Neural cell (in vitro differentiated cells): ENCODE results near the gene ACVR1B. TPM values are rescaled to one million over a fixed set of nuclear protein-coding genes. Genes with fewer than 3 reads are reported as not detected.

Experiments used
- H2AFZ ChIP-seq: fragments of 200-600, 300-800 bp; sonication (generic), shearing (Covaris generic); 2 replicates; pipeline ENCODE4 v1.6.0; 2014; ENCODE audit warnings: low read depth, mild to moderate bottlenecking, antibody characterized with exemption, low read length, moderate library complexity
- H3F3A ChIP-seq: fragments of 200-600 bp; shearing (Covaris generic); 2 replicates; pipeline ENCODE4 v1.6.1; 2016; ENCODE audit warnings: mild to moderate bottlenecking, moderate library complexity, mixed read lengths, antibody characterized with exemption, low read length; ENCODE audit not compliant: insufficient read depth, poor library complexity, severe bottlenecking
- H3K27ac ChIP-seq: fragments of 200-600, 300-800 bp; sonication (generic), shearing (Covaris generic); 2 replicates; pipeline ENCODE4 v1.5.1; 2014; ENCODE audit warnings: mild to moderate bottlenecking, low read length, moderate library complexity
- H3K27me3 ChIP-seq: fragments of 300-800, 200-600 bp; sonication (generic), shearing (Covaris generic); 2 replicates; pipeline ENCODE4 v1.6.0; 2014; ENCODE audit warnings: mild to moderate bottlenecking, low read depth, low read length, moderate library complexity; ENCODE audit not compliant: insufficient read depth
- H3K36me3 ChIP-seq: fragments of 300-800, 200-600 bp; sonication (generic), shearing (Covaris generic); 2 replicates; pipeline ENCODE4 v1.5.1; 2014; ENCODE audit warnings: mild to moderate bottlenecking, antibody characterized with exemption, low read length, moderate library complexity; ENCODE audit not compliant: insufficient read depth
- H3K4me2 ChIP-seq: fragments of 300-800, 200-600 bp; sonication (generic), shearing (Covaris generic); 2 replicates; pipeline ENCODE4 v1.6.0; 2014; ENCODE audit warnings: mild to moderate bottlenecking, low read length
- H3K4me3 ChIP-seq: fragments of 300-800, 200-600 bp; sonication (generic), shearing (Covaris generic); 2 replicates; pipeline ENCODE4 v1.5.1; 2014; ENCODE audit warnings: mild to moderate bottlenecking, low read length, moderate library complexity
- H3K79me2 ChIP-seq: fragments of 200-600 bp; shearing (Covaris generic); replicated peaks from 2 replicates; pipeline ENCODE4 v1.6.0; 2014; ENCODE audit warnings: mild to moderate bottlenecking, low read length, moderate library complexity; ENCODE audit not compliant: insufficient read depth
- H3K9ac ChIP-seq: fragments of 300-800, 200-600 bp; sonication (generic), shearing (Covaris generic); 2 replicates; pipeline ENCODE4 v1.6.1; 2016; ENCODE audit warnings: mild to moderate bottlenecking, low read length, mixed read lengths
- H3K9me2 ChIP-seq: fragments of 200-600 bp; shearing (Covaris generic); 2 replicates; pipeline ENCODE4 v1.6.1; 2016; ENCODE audit warnings: mild to moderate bottlenecking, low read length, mixed read lengths; ENCODE audit not compliant: insufficient read depth
- H3K9me3 ChIP-seq: fragments of 200-600, 300-800 bp; sonication (generic), shearing (Covaris generic); 2 replicates; pipeline ENCODE4 v1.6.1; 2016; ENCODE audit warnings: mild to moderate bottlenecking, mixed run types, low read length, moderate library complexity, mixed read lengths
- H4K20me1 ChIP-seq: fragments of 200-600 bp; shearing (Covaris generic); 2 replicates; pipeline ENCODE4 v1.6.1; 2016; ENCODE audit warnings: mild to moderate bottlenecking, mixed run types; ENCODE audit not compliant: insufficient read depth
- EP300 ChIP-seq: fragments of 450-650 bp; conservative IDR thresholded peaks from 2 replicates; pipeline ENCODE4 v1.6.1; 2014; ENCODE audit warnings: antibody characterized with exemption, mild to moderate bottlenecking, moderate library complexity; ENCODE audit not compliant: poor library complexity, severe bottlenecking
- EZH2 ChIP-seq: fragments of 200-600, 300-800 bp; shearing (Covaris generic), sonication (generic); IDR thresholded peaks from 2 replicates; pipeline ENCODE4 v1.6.1; 2014; ENCODE audit warnings: antibody characterized with exemption, low read length, borderline replicate concordance, mild to moderate bottlenecking; ENCODE audit not compliant: insufficient read depth, poor library complexity, severe bottlenecking
- MXI1 ChIP-seq: fragments of 450-650 bp; conservative IDR thresholded peaks from 2 replicates; pipeline ENCODE4 v1.6.1; 2014; ENCODE audit warnings: antibody characterized with exemption, mild to moderate bottlenecking; ENCODE audit not compliant: poor library complexity, severe bottlenecking
- POLR2AphosphoS5 ChIP-seq: IDR thresholded peaks from 2 replicates; pipeline ENCODE4 v1.6.1; 2012
- RAD21 ChIP-seq: fragments of 450-650 bp; conservative IDR thresholded peaks from 2 replicates; pipeline ENCODE4 v1.6.1; 2014; ENCODE audit warnings: antibody characterized with exemption, mild to moderate bottlenecking, moderate library complexity
- SMC3 ChIP-seq: fragments of 450-650 bp; conservative IDR thresholded peaks from 2 replicates; pipeline ENCODE4 v1.6.1; 2014; ENCODE audit warnings: antibody characterized with exemption, mild to moderate bottlenecking, moderate library complexity; ENCODE audit not compliant: poor library complexity
- TAF1 ChIP-seq: IDR thresholded peaks from 2 replicates; pipeline ENCODE4 v1.6.1; 2012; ENCODE audit warnings: low read depth
- polyA plus RNA-seq: library from polyadenylated mRNA; depleted of rRNA; stranded (reverse); fragments of >200 nt; gene quantifications from 2 replicates; pipeline ENCODE4 v1.2.3, GENCODE V29; 2014
- TF ChIP-seq, protein P1 (sequence below): IDR thresholded peaks from 2 replicates; pipeline ENCODE4 v1.6.1; 2012; ENCODE audit warnings: borderline replicate concordance
- TF ChIP-seq, protein P2 (sequence below): fragments of 450-650 bp; IDR thresholded peaks from 2 replicates; pipeline ENCODE4 v1.5.1; 2014; ENCODE audit warnings: antibody characterized with exemption, mild to moderate bottlenecking, moderate library complexity; ENCODE audit not compliant: poor library complexity, severe bottlenecking

The ACVR1B gene
- polyA plus RNA-seq, 1 donor from 2014 or later: 47.2 TPM

DNA sequence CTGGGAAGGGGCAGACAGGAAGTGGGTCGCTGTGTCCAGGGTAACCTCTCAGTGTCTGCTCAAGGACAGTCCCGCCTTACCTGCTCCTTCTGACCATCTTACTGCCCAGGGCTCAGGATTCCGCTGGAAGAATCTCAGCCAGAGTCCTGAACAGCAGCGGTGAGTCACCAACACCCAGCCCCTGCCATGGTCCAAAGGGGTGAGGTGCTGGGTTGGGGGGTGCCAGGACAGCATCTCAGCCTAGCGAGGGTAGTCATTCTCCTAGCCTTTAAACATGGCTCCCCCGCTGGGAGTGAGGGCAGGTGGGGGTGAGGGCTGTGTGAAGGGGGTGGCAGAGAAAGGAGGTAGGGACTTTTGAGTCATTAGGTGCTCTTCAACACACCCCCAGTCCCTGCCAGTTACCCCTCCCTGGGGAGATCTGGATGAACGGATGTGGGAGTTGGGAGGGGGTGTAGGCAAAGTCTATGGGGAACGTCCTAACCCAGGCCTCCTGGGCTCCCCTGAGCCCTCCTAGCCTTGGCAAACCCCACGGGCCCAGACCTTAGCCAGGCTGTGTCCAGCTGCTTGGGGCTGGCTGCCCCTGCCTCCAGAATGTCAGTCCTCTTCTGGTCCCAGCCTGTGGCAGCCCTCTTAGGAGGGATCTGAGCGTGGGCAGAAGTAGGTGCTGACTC lies 57.7 kb downstream of the ACVR1B start:
- H2AFZ ChIP-seq: no peak overlapping the region
- no peaks in the 10 kb centered on the region for H3K9me3 ChIP-seq
- no peaks in the 10 kb centered on the region for H3K36me3 ChIP-seq
- H3K4me2 ChIP-seq: no peak overlapping the region
- TF ChIP-seq, protein P1, sequence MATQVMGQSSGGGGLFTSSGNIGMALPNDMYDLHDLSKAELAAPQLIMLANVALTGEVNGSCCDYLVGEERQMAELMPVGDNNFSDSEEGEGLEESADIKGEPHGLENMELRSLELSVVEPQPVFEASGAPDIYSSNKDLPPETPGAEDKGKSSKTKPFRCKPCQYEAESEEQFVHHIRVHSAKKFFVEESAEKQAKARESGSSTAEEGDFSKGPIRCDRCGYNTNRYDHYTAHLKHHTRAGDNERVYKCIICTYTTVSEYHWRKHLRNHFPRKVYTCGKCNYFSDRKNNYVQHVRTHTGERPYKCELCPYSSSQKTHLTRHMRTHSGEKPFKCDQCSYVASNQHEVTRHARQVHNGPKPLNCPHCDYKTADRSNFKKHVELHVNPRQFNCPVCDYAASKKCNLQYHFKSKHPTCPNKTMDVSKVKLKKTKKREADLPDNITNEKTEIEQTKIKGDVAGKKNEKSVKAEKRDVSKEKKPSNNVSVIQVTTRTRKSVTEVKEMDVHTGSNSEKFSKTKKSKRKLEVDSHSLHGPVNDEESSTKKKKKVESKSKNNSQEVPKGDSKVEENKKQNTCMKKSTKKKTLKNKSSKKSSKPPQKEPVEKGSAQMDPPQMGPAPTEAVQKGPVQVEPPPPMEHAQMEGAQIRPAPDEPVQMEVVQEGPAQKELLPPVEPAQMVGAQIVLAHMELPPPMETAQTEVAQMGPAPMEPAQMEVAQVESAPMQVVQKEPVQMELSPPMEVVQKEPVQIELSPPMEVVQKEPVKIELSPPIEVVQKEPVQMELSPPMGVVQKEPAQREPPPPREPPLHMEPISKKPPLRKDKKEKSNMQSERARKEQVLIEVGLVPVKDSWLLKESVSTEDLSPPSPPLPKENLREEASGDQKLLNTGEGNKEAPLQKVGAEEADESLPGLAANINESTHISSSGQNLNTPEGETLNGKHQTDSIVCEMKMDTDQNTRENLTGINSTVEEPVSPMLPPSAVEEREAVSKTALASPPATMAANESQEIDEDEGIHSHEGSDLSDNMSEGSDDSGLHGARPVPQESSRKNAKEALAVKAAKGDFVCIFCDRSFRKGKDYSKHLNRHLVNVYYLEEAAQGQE: no peak
- TF ChIP-seq TAF1: no peak
- no peak for TF ChIP-seq SMC3
- no peak for TF ChIP-seq EP300
- no peak for TF ChIP-seq RAD21
- TF ChIP-seq, protein P2, sequence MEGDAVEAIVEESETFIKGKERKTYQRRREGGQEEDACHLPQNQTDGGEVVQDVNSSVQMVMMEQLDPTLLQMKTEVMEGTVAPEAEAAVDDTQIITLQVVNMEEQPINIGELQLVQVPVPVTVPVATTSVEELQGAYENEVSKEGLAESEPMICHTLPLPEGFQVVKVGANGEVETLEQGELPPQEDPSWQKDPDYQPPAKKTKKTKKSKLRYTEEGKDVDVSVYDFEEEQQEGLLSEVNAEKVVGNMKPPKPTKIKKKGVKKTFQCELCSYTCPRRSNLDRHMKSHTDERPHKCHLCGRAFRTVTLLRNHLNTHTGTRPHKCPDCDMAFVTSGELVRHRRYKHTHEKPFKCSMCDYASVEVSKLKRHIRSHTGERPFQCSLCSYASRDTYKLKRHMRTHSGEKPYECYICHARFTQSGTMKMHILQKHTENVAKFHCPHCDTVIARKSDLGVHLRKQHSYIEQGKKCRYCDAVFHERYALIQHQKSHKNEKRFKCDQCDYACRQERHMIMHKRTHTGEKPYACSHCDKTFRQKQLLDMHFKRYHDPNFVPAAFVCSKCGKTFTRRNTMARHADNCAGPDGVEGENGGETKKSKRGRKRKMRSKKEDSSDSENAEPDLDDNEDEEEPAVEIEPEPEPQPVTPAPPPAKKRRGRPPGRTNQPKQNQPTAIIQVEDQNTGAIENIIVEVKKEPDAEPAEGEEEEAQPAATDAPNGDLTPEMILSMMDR: no peak
- no peak for TF ChIP-seq EZH2
- TF ChIP-seq MXI1: no peak
- TF ChIP-seq POLR2AphosphoS5: no peak
- H3K4me3 ChIP-seq: no peak overlapping the region
- peaks cover 29% of the 10 kb centered on the region for H3K27me3 ChIP-seq
- H3K27ac ChIP-seq: no peak overlapping the region
- H3K9me2 ChIP-seq: no peaks in the 10 kb centered on the region
- H3K9ac ChIP-seq: no peak overlapping the region
- no peaks in the 10 kb centered on the region for H3F3A ChIP-seq
- no peaks in the 10 kb centered on the region for H3K79me2 ChIP-seq
- H4K20me1 ChIP-seq: no peaks in the 10 kb centered on the region

DNA sequence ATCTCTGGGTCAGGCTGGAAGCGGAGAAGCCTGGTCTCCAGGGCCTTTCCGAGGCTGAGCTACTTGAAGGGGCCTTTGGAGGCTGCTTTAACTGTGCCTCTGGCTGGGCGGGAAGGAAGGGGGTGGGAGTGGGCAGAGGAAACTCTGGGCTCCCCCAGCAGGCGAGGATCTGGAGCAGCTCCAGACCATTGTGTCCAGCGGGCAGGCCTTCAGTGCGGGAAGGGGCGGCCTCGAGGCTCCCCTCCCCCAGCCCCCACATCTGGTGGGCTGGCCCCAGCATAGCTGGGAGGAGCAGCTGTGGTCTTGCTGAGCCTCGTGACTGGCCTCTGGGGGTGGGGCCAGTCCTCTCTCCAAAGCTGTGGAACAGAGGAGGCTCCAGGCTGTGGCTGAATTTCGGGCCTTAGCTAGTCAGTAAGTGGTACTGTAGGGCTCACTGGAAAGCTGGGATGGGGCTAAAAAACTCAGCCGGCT lies 58.7 kb downstream of the ACVR1B start:
- Histone ChIP-seq H3F3A (no peaks in the 10 kb centered on the region), H3K27ac (no peak overlapping the region), H2AFZ (no peak overlapping the region), H3K27me3 (peaks cover 29% of the 10 kb centered on the region), H3K9me3 (no peaks in the 10 kb centered on the region), H3K9me2 (no peaks in the 10 kb centered on the region), H3K36me3 (no peaks in the 10 kb centered on the region), H3K79me2 (no peaks in the 10 kb centered on the region), H3K9ac (no peak overlapping the region), H3K4me2 (no peak overlapping the region), H3K4me3 (no peak overlapping the region), H4K20me1 (no peaks in the 10 kb centered on the region)
- TF ChIP-seq MXI1: no peak
- TF ChIP-seq, protein P1: no peak
- TF ChIP-seq RAD21: no peak
- TF ChIP-seq EZH2: no peak
- no peak for TF ChIP-seq POLR2AphosphoS5
- TF ChIP-seq, protein P2: no peak
- no peak for TF ChIP-seq EP300
- TF ChIP-seq TAF1: no peak
- TF ChIP-seq SMC3: no peak
